HepG2 (cell line): Measurements from ENCODE around the gene EEF2. TPM values are rescaled to one million over a fixed set of nuclear protein-coding genes. Genes with fewer than 3 reads are reported as not detected.
A peak's percentile ranks its signal among the peaks of the same experiment; 100 is the strongest.

Experiments used
- KDM2A ChIP-seq: sonication (generic); formaldehyde crosslinking; IDR thresholded peaks from 2 replicates; pipeline ENCODE4 v1.4.0; 2020; ENCODE audit warnings: low read depth, missing genetic modification reagents, borderline replicate concordance
- PTBP1 ChIP-seq: fragments of 200-400 bp; formaldehyde crosslinking; IDR thresholded peaks from 2 replicates; pipeline ENCODE4 v1.6.1; 2018; ENCODE audit warnings: low read length, low read depth; ENCODE audit not compliant: poor library complexity, severe bottlenecking
- polyA plus RNA-seq, 8 experiments: library from polyadenylated mRNA; depleted of rRNA in 3 of 8; stranded (reverse) in 7 of 8; unstranded in 1 of 8; fragments of >200 nt; fragmentation: Illumina TruSeq in 4 of 8; extraction: Trizol in 4 of 8; gene quantifications; 2 replicates each; pipeline versions ENCODE4 v1.2.1 to v1.2.3, GENCODE V29; 2011 to 2016; ENCODE audit warnings: low read depth in 4 of 8, missing spikeins in 1 of 8, mixed read lengths in 1 of 8; ENCODE audit not compliant: insufficient read depth in 1 of 8
- total RNA-seq, 5 experiments: library from RNA; depleted of rRNA; stranded (reverse); fragments of >200 nt; fragmentation: Illumina TruSeq; extraction: Trizol; gene quantifications; 2 replicates each; pipeline ENCODE4 v1.2.3, GENCODE V29; 2016; ENCODE audit warnings: low read depth in 1 of 5
- TF ChIP-seq, protein P1 (sequence below): sonication (generic); formaldehyde crosslinking; IDR thresholded peaks from 2 replicates; pipeline ENCODE4 v1.4.0; 2020; ENCODE audit warnings: missing genetic modification reagents, mild to moderate bottlenecking, borderline replicate concordance
- TF ChIP-seq, protein P2 (sequence below), 2 experiments: sonication (generic) in 1 of 2; formaldehyde crosslinking in 1 of 2; IDR thresholded peaks; 2 replicates each; pipeline versions ENCODE4 v1.6.1 to v1.9.0; 2014 to 2022; ENCODE audit warnings: antibody characterized with exemption in 1 of 2, borderline replicate concordance in 1 of 2, inconsistent platforms in 1 of 2, low read depth in 1 of 2, missing genetic modification reagents in 1 of 2
- TF ChIP-seq, protein P3 (sequence below): sonication (generic); formaldehyde crosslinking; IDR thresholded peaks from 2 replicates; pipeline ENCODE4 v1.4.0; 2020; ENCODE audit warnings: missing genetic modification reagents, borderline replicate concordance
- TF ChIP-seq, protein P4 (sequence below): sonication (generic); formaldehyde crosslinking; IDR thresholded peaks from 2 replicates; pipeline ENCODE4 v1.5.0; 2020; ENCODE audit warnings: mild to moderate bottlenecking, missing genetic modification reagents, moderate library complexity

The EEF2 gene
- total and polyA plus RNA-seq, 2 of the 13 experiments (the other 11 are each of a cell fraction or from before 2014, with no cell fraction given), result 1,441 to 1,777 TPM

DNA sequence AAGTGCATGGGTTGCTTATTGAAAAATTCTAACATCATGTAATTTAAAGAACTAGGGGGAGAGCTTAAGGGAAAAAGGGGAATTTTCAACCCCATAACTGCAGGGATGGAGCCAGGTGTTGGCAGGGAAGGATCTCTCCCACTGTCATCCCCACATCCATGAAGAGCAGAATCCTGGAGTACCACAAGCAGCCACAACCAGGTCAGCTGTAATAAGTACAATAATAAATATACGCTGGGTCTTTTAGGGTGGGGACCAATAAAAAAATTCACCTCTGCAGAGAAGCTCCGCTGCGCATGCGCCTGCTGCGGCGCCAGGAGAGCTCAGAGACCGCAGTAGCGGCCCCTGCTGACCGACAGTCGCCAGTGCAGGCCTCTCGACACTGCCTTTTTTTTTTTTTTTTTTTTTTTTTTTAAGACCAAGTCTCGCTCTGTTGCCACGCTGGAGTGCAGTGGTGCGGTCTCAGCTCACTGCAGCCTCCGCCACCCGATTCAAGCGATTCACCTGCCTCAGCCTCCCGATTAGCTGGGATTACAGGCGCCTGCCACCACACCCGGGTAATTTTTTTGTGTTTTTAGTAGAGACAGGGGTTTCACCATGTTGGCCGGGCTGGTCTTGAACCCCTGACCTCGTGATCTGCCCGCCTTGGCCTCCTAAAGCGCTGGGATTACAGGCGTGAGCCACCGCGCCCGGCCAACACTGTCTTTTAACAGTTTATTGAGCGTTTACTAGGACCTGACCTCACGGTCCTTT is 2.5 kb upstream of the EEF2 start (continued):
- TF ChIP-seq, protein P1, sequence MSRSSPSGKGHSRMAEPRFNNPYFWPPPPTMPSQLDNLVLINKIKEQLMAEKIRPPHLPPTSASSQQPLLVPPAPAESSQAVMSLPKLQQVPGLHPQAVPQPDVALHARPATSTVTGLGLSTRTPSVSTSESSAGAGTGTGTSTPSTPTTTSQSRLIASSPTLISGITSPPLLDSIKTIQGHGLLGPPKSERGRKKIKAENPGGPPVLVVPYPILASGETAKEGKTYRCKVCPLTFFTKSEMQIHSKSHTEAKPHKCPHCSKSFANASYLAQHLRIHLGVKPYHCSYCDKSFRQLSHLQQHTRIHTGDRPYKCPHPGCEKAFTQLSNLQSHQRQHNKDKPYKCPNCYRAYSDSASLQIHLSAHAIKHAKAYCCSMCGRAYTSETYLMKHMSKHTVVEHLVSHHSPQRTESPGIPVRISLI (CRISPR knock-in tag), result peak; percentile 99
- 0 out of 2 replicates have a peak, but pooled peaks have one; percentile 18 for TF ChIP-seq KDM2A (CRISPR knock-in tag)
- peak; percentile 99 for TF ChIP-seq PTBP1
- TF ChIP-seq, protein P2, sequence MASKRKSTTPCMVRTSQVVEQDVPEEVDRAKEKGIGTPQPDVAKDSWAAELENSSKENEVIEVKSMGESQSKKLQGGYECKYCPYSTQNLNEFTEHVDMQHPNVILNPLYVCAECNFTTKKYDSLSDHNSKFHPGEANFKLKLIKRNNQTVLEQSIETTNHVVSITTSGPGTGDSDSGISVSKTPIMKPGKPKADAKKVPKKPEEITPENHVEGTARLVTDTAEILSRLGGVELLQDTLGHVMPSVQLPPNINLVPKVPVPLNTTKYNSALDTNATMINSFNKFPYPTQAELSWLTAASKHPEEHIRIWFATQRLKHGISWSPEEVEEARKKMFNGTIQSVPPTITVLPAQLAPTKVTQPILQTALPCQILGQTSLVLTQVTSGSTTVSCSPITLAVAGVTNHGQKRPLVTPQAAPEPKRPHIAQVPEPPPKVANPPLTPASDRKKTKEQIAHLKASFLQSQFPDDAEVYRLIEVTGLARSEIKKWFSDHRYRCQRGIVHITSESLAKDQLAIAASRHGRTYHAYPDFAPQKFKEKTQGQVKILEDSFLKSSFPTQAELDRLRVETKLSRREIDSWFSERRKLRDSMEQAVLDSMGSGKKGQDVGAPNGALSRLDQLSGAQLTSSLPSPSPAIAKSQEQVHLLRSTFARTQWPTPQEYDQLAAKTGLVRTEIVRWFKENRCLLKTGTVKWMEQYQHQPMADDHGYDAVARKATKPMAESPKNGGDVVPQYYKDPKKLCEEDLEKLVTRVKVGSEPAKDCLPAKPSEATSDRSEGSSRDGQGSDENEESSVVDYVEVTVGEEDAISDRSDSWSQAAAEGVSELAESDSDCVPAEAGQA (IDR thresholded peaks at IDR 0.05; ENCODE audit: low read depth), result no peak
- TF ChIP-seq, protein P2 (CRISPR knock-in tag; IDR thresholded peaks at IDR 0.05; ENCODE audit: borderline replicate concordance), result 0 out of 2 replicates have a peak, but pooled peaks have one; percentile 64
- TF ChIP-seq, protein P3, sequence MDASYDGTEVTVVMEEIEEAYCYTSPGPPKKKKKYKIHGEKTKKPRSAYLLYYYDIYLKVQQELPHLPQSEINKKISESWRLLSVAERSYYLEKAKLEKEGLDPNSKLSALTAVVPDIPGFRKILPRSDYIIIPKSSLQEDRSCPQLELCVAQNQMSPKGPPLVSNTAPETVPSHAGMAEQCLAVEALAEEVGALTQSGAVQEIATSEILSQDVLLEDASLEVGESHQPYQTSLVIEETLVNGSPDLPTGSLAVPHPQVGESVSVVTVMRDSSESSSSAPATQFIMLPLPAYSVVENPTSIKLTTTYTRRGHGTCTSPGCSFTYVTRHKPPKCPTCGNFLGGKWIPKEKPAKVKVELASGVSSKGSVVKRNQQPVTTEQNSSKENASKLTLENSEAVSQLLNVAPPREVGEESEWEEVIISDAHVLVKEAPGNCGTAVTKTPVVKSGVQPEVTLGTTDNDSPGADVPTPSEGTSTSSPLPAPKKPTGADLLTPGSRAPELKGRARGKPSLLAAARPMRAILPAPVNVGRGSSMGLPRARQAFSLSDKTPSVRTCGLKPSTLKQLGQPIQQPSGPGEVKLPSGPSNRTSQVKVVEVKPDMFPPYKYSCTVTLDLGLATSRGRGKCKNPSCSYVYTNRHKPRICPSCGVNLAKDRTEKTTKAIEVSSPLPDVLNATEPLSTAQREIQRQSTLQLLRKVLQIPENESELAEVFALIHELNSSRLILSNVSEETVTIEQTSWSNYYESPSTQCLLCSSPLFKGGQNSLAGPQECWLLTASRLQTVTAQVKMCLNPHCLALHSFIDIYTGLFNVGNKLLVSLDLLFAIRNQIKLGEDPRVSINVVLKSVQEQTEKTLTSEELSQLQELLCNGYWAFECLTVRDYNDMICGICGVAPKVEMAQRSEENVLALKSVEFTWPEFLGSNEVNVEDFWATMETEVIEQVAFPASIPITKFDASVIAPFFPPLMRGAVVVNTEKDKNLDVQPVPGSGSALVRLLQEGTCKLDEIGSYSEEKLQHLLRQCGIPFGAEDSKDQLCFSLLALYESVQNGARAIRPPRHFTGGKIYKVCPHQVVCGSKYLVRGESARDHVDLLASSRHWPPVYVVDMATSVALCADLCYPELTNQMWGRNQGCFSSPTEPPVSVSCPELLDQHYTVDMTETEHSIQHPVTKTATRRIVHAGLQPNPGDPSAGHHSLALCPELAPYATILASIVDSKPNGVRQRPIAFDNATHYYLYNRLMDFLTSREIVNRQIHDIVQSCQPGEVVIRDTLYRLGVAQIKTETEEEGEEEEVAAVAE, result 0 out of 2 replicates have a peak, but pooled peaks have one; percentile 2
- TF ChIP-seq, protein P4, sequence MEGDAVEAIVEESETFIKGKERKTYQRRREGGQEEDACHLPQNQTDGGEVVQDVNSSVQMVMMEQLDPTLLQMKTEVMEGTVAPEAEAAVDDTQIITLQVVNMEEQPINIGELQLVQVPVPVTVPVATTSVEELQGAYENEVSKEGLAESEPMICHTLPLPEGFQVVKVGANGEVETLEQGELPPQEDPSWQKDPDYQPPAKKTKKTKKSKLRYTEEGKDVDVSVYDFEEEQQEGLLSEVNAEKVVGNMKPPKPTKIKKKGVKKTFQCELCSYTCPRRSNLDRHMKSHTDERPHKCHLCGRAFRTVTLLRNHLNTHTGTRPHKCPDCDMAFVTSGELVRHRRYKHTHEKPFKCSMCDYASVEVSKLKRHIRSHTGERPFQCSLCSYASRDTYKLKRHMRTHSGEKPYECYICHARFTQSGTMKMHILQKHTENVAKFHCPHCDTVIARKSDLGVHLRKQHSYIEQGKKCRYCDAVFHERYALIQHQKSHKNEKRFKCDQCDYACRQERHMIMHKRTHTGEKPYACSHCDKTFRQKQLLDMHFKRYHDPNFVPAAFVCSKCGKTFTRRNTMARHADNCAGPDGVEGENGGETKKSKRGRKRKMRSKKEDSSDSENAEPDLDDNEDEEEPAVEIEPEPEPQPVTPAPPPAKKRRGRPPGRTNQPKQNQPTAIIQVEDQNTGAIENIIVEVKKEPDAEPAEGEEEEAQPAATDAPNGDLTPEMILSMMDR (CRISPR knock-in tag), result peak; percentile 74
